CD4-positive, alpha-beta T cell (primary cell): Measurements from ENCODE around the gene HOXC10. TPM values are rescaled to one million over a fixed set of nuclear protein-coding genes. Genes with fewer than 3 reads are reported as not detected.

ENCODE experiments used
- ATAC-seq: fragments of 200-7000 bp; cut with Tn5 transposase; one replicate; pipeline ENCODE4 v1.10.0; 2022; ENCODE audit warnings: mild to moderate bottlenecking; ENCODE audit not compliant: poor library complexity
- CTCF ChIA-PET: fragments of 350-600 bp; sonication (Branson Sonifier 250); formaldehyde crosslinking; loops from one replicate; lab custom pipeline; 2021; ENCODE audit warnings: antibody characterized with exemption, inconsistent platforms; lab: Charles Lee
- POLR2A ChIA-PET: fragments of 350-600 bp; sonication (Branson Sonifier 250); formaldehyde crosslinking; loops from one replicate; lab custom pipeline; 2021; ENCODE audit warnings: antibody characterized with exemption, inconsistent platforms; lab: Charles Lee
- DNase-seq, 14 experiments: peaks; one replicate each; pipeline ENCODE4 v3.0.0-alpha.2; 2013 to 2020; ENCODE audit warnings: mixed read lengths in 2 of 14
- H3K27ac ChIP-seq, 2 donors: one replicate each; pipeline versions ENCODE4 v1.5.1 to v1.7.0; 2013; ENCODE audit warnings: low read length in 2 of 2, low read depth in 1 of 2, mild to moderate bottlenecking in 1 of 2
- H3K27me3 ChIP-seq, 2 experiments: 1 replicate in 1 of 2; 2 replicates in 1 of 2; pipeline versions ENCODE4 v1.6.1 to v1.7.0; 2013; ENCODE audit warnings: low read length in 2 of 2, control low read depth in 1 of 2, mild to moderate bottlenecking in 1 of 2, moderate library complexity in 1 of 2; ENCODE audit not compliant: insufficient read depth in 2 of 2, control insufficient read depth in 1 of 2
- H3K36me3 ChIP-seq: one replicate; pipeline ENCODE4 v1.6.1; 2013; ENCODE audit warnings: low read length, control low read depth; ENCODE audit not compliant: insufficient read depth
- H3K4me1 ChIP-seq: one replicate; pipeline ENCODE4 v1.6.1; 2013; ENCODE audit warnings: low read length, control low read depth; ENCODE audit not compliant: insufficient read depth
- H3K4me3 ChIP-seq: one replicate; pipeline ENCODE4 v1.5.1; 2013; ENCODE audit warnings: mild to moderate bottlenecking, low read length, moderate library complexity
- H3K9me3 ChIP-seq, 2 experiments: 1 replicate in 1 of 2; 2 replicates in 1 of 2; pipeline versions ENCODE4 v1.6.1 to v1.7.0; 2013; ENCODE audit warnings: low read length in 2 of 2, mild to moderate bottlenecking in 2 of 2, control low read depth in 1 of 2, moderate library complexity in 1 of 2; ENCODE audit not compliant: control insufficient read depth in 1 of 2, insufficient read depth in 1 of 2
- H3K27ac Mint-ChIP-seq: one replicate; pipeline ENCODE4 v1.8.0; 2020; ENCODE audit warnings: mixed read lengths
- H3K27me3 Mint-ChIP-seq: one replicate; pipeline ENCODE4 v1.8.0; 2021; ENCODE audit warnings: mixed read lengths
- H3K36me3 Mint-ChIP-seq: one replicate; pipeline ENCODE4 v1.8.0; 2021; ENCODE audit warnings: low read depth, mixed read lengths
- H3K4me1 Mint-ChIP-seq: one replicate; pipeline ENCODE4 v1.8.0; 2021; ENCODE audit warnings: low read depth, mixed read lengths
- H3K4me3 Mint-ChIP-seq: one replicate; pipeline ENCODE4 v1.8.0; 2020; ENCODE audit warnings: mild to moderate bottlenecking, mixed read lengths
- H3K9me3 Mint-ChIP-seq: one replicate; pipeline ENCODE4 v1.8.0; 2020; ENCODE audit warnings: mixed read lengths
- CTCF ChIP-seq: fragments of 200-600 bp; IDR thresholded peaks from one replicate; pipeline ENCODE4 v1.8.0; 2022; ENCODE audit warnings: antibody characterized with exemption, mild to moderate bottlenecking
- intact Hi-C, 2 experiments: fragments of 100-400 bp; cut with DNase I in 1 of 2; cut with micrococcal nuclease in 1 of 2; formaldehyde crosslinking; loops; one replicate each; pipeline versions ENCODE4 v1.15.1 to v1.9.0; 2023 to 2025; cut with DNase I, micrococcal nuclease
- total RNA-seq, 174 experiments: library from RNA in 2 of 174; stranded (reverse) in 2 of 174; gene quantifications; one replicate each; pipeline ENCODE4 v1.2.3 and lab custom pipeline; 2021 to 2026

The HOXC10 gene
- total RNA-seq, 2 experiments from 2014 or later: not detected

GRCh38 chr12:53937596-53938325 lies 47.2 kb upstream of the HOXC10 start:
- intact Hi-C loops: loop anchor here in 1 of 2 experiments (2.0 kb wide), 1 partner anchor 13 kb away; no protein-coding TSS in a partner anchor
- H3K36me3 ChIP-seq: no peaks in the 10 kb centered on the region
- TF ChIP-seq CTCF: no peak
- H3K27me3 ChIP-seq: peaks cover 87 to 98% of the 10 kb centered on the region in 2 experiments
- no peak overlapping the region for H3K27ac ChIP-seq
- H3K4me1 Mint-ChIP-seq: peaks cover 35% of the 10 kb centered on the region
- no peaks in the 10 kb centered on the region for H3K36me3 Mint-ChIP-seq
- DNase-seq (no peak), ATAC-seq (no peak)
- H3K27me3 Mint-ChIP-seq: peaks cover 90% of the 10 kb centered on the region
- H3K27ac Mint-ChIP-seq: no peak overlapping the region
- peaks cover 19% of the 10 kb centered on the region for H3K4me1 ChIP-seq
- no peaks in the 10 kb centered on the region for H3K9me3 Mint-ChIP-seq
- peaks cover 0 to 38% of the 10 kb centered on the region in 2 experiments for H3K9me3 ChIP-seq
- CTCF ChIA-PET: no interaction called here
- H3K4me3 Mint-ChIP-seq: no peak overlapping the region
- H3K4me3 ChIP-seq: no peak overlapping the region
- POLR2A ChIA-PET: interaction anchor here (1.3 kb wide), 1 partner anchor 9 kb away, joined by 3 read pairs; no protein-coding TSS in a partner anchor

DNA sequence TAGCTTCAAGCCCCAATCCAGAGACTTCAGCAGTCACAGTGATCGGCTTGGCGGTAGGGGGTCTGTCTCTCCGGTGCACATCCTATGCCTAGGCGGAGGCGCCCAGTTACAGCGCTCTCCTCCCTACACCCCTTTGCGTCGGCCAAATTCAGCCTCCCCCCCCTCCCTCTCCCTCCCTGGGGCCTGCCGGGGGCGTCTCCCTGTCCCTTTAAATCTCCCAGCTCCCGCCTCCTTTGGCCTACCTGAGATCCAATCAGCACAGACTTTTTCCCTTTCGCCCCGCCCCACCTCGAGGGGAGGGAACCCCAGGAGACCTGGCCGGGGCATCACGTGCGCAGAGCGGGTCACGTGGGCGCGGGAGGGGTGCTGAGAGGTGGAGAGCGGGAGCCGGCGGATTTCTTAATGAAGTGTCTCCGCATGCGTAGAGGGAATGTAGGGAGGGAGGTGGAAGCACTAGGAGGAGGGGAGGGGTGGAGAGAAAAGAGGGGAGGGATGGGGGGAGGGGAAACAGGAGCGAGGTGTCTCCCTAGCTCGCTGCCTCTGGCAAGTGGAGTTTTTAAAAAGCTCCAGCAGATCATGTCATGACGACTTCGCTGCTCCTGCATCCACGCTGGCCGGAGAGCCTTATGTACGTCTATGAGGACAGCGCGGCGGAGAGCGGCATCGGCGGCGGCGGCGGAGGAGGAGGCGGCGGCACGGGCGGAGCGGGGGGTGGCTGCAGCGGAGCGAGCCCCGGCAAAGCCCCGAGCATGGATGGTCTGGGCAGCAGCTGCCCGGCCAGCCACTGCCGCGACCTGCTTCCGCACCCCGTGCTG lies 46.4 kb upstream of the HOXC10 start, which contains the start of gene HOXC13:
Gene HOXC13 (plus strand): TSS at position 506 of the 815 bp plus-strand sequence. CDS start 76 bp downstream, at position 582.
- Mint-ChIP-seq H3K36me3 (no peaks in the 10 kb centered on the region), H3K9me3 (no peaks in the 10 kb centered on the region), H3K4me3 (no peak within 1 kb of the TSS), H3K27ac (no peak within 1 kb of the TSS), H3K4me1 (peaks cover 35% of the 10 kb centered on the region), H3K27me3 (peaks cover 90% of the 10 kb centered on the region)
- Histone ChIP-seq H3K27ac (no peak within 1 kb of the TSS), H3K36me3 (no peaks in the 10 kb centered on the region), H3K27me3 (peaks cover 82 to 98% of the 10 kb centered on the region in 2 experiments), H3K4me1 (peaks cover 19% of the 10 kb centered on the region), H3K9me3 (peaks cover 0 to 38% of the 10 kb centered on the region in 2 experiments), H3K4me3 (no peak within 1 kb of the TSS)
- DNase-seq (peak in 4 of 14 experiments; percentile 16 to 48 (median 32)), ATAC-seq (peak; percentile 46)
- no peak for TF ChIP-seq CTCF
- intact Hi-C loops: no loop called here
- POLR2A ChIA-PET: interaction anchor here (1.3 kb wide), 1 partner anchor 10 kb away, joined by 3 read pairs; no protein-coding TSS in a partner anchor
- CTCF ChIA-PET: no interaction called here
